Lung (tissue), 12 donors: ENCODE data around the gene PHYHIPL. TPM values are rescaled to one million over a fixed set of nuclear protein-coding genes. Genes with fewer than 3 reads are reported as not detected.

ENCODE experiments used
- ATAC-seq: fragments of 200-7000 bp; cut with Tn5 transposase; one replicate; pipeline ENCODE4 v1.9.1; 2020; ENCODE audit warnings: moderate number of reproducible peaks; ENCODE audit not compliant: insufficient read depth, low FRiP score
- DNase-seq, 3 donors: peaks; one replicate each; pipeline ENCODE4 v3.0.0-alpha.2; 2013 to 2017
- H3K27ac ChIP-seq, 2 donors: one replicate each; pipeline ENCODE4 v1.5.1; 2013; ENCODE audit warnings: mild to moderate bottlenecking in 2 of 2, moderate library complexity in 2 of 2, control low read depth in 1 of 2, inconsistent platforms in 1 of 2, low read depth in 1 of 2, low read length in 1 of 2
- H3K27me3 ChIP-seq, 3 donors: one replicate each; pipeline ENCODE4 v1.5.1; 2013; ENCODE audit warnings: low read length in 2 of 3; ENCODE audit not compliant: control insufficient read depth in 3 of 3, insufficient read depth in 3 of 3
- H3K36me3 ChIP-seq, 4 donors: one replicate each; pipeline ENCODE4 v1.5.1; 2013; ENCODE audit warnings: low read length in 4 of 4, mild to moderate bottlenecking in 1 of 4, moderate library complexity in 1 of 4; ENCODE audit not compliant: control insufficient read depth in 4 of 4, insufficient read depth in 4 of 4
- H3K4me1 ChIP-seq, 5 donors: one replicate each; pipeline ENCODE4 v1.5.1; 2013; ENCODE audit warnings: low read length in 5 of 5, mild to moderate bottlenecking in 2 of 5, moderate library complexity in 1 of 5; ENCODE audit not compliant: control insufficient read depth in 5 of 5, insufficient read depth in 5 of 5
- H3K4me3 ChIP-seq: one replicate; pipeline ENCODE4 v1.5.1; 2013; ENCODE audit warnings: mild to moderate bottlenecking, control low read depth, moderate library complexity
- H3K9ac ChIP-seq, 2 donors: one replicate each; pipeline ENCODE4 v1.5.1; 2013; ENCODE audit warnings: low read length in 2 of 2, control low read depth in 1 of 2; ENCODE audit not compliant: insufficient read depth in 1 of 2
- H3K9me3 ChIP-seq, 4 donors: one replicate each; pipeline ENCODE4 v1.5.1; 2013; ENCODE audit warnings: low read length in 3 of 4, mild to moderate bottlenecking in 1 of 4, moderate library complexity in 1 of 4; ENCODE audit not compliant: control insufficient read depth in 4 of 4, insufficient read depth in 3 of 4
- WGBS, 2 donors: extraction: QIAGEN DNeasy Blood & Tissue Kit; methylation state at CpG; one replicate each; pipeline ENCODE4 v1.1.7; 2013; 5-methylcytosine and 5-hydroxymethylcytosine counted together
- polyA plus RNA-seq, 2 donors: library from polyadenylated mRNA; stranded (reverse); fragments of 200-250 nt; gene quantifications; one replicate each; pipeline ENCODE4 v1.2.1, GENCODE V29; 2013
- total RNA-seq, 2 donors: library from RNA; depleted of rRNA in 1 of 2; stranded (reverse); fragments of >200 nt in 1 of 2; gene quantifications; one replicate each; pipeline ENCODE4 v1.2.1, GENCODE V29; 2014 to 2021
- TF ChIP-seq, protein P1 (sequence below): IDR thresholded peaks from 2 replicates; pipeline ENCODE4 v1.5.1; 2012; ENCODE audit warnings: mild to moderate bottlenecking; ENCODE audit errors: control extremely low read depth, extremely low read depth
- donor health status: control.
- donor health status: control.
- donor health status: Bipolar disorder and iron deficiency.
- donor health status: healthy.
- donor health status: DM: yes; HTN: yes; CAD: no.

PHYHIPL gene
- total and polyA plus RNA-seq, 4 donors: 0.02 to 0.25 (median 0.08) TPM

GRCh38 chr10:59129867-59130266, 46.6 kb upstream of the PHYHIPL start:
- DNase-seq: no peak
- Histone ChIP-seq H3K9me3 (no peaks in the 10 kb centered on the region), H3K27me3 (no peaks in the 10 kb centered on the region), H3K9ac (no peak overlapping the region), H3K4me1 (peaks cover 0 to 20% (median 0%) of the 10 kb centered on the region in 5 donors), H3K4me3 (no peak overlapping the region), H3K27ac (no peak overlapping the region), H3K36me3 (no peaks in the 10 kb centered on the region)
- no peak for ATAC-seq
- TF ChIP-seq, protein P1, sequence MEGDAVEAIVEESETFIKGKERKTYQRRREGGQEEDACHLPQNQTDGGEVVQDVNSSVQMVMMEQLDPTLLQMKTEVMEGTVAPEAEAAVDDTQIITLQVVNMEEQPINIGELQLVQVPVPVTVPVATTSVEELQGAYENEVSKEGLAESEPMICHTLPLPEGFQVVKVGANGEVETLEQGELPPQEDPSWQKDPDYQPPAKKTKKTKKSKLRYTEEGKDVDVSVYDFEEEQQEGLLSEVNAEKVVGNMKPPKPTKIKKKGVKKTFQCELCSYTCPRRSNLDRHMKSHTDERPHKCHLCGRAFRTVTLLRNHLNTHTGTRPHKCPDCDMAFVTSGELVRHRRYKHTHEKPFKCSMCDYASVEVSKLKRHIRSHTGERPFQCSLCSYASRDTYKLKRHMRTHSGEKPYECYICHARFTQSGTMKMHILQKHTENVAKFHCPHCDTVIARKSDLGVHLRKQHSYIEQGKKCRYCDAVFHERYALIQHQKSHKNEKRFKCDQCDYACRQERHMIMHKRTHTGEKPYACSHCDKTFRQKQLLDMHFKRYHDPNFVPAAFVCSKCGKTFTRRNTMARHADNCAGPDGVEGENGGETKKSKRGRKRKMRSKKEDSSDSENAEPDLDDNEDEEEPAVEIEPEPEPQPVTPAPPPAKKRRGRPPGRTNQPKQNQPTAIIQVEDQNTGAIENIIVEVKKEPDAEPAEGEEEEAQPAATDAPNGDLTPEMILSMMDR: no peak

DNA sequence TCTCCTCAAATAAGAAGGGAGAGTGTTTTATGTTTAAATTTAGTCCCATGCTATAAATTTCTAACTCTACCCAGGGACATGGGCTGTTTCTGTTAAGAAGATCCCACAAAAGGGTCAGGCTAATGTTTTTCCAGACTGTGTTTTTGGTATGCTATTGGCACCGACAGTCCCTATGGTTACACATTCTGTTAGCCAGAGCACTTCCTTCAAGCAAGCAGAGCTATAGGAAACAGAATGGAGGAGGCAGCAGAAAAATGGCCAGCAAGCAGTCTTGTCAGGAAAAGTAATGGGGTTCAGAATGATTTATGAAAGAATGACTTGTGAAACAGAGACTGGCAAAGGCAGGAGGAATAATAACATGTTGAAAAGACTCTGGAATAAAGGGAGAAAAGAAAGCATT, 44.8 kb upstream of the PHYHIPL start:
- DNase-seq: peak in 1 of 3 donors; percentile 4
- no peaks in the 10 kb centered on the region for H3K36me3 ChIP-seq
- H3K9ac ChIP-seq: no peak overlapping the region
- no peaks in the 10 kb centered on the region for H3K9me3 ChIP-seq
- H3K4me3 ChIP-seq: no peak overlapping the region
- ATAC-seq: no peak
- H3K27ac ChIP-seq: no peak overlapping the region
- 20 to 27% methylated on average over 1 of the region's 1 CpG for WGBS, 2 donors
- TF ChIP-seq, protein P1: no peak
- no peaks in the 10 kb centered on the region for H3K27me3 ChIP-seq
- H3K4me1 ChIP-seq: peaks cover 0 to 8% (median 0%) of the 10 kb centered on the region in 5 donors

DNA sequence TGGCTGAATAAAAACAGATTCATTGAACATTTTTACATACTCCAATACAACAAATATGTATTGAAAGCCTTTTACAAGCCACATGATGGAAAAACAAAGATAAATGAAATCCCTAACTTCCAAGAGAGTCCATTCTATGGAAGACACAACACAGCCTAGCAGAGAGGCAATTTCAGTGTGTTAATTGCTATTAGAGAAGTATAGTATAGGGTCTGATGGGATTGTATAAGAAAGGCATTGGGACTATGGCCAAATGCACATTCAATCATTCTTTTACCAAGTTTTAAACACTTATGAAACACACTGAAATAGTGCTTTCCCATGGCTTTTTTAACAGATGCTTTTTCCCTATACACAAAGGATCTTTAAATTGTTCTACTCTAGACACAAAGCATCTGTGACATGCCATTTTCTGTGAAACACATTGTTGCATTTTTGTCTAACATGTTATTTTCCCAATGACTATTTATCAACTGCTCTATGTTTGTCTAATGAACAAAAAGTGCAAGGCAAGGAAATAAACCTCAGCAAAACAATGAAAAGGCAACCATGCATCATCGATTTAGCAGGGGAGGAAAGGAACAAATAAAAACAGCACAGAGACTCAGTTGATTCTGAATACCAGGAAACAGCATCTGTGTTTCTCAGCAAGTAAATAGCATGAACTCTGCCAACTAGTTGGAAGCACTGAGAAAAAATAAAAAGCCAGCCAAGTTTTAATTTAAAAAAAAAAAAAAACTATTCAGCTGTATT, 42.4 kb upstream of the PHYHIPL start:
- no peaks in the 10 kb centered on the region for H3K27me3 ChIP-seq
- no peaks in the 10 kb centered on the region for H3K36me3 ChIP-seq
- no peak overlapping the region for H3K9ac ChIP-seq
- no peaks in the 10 kb centered on the region for H3K9me3 ChIP-seq
- ATAC-seq (no peak), DNase-seq (peak in 2 of 3 donors; percentile 41 to 45)
- TF ChIP-seq, protein P1: no peak
- H3K4me1 ChIP-seq: peaks cover 0 to 8% (median 0%) of the 10 kb centered on the region in 5 donors
- no peak overlapping the region for H3K27ac ChIP-seq
- WGBS, 2 donors: 26 to 39% methylated on average over 1 of the region's 1 CpG
- no peak overlapping the region for H3K4me3 ChIP-seq

DNA sequence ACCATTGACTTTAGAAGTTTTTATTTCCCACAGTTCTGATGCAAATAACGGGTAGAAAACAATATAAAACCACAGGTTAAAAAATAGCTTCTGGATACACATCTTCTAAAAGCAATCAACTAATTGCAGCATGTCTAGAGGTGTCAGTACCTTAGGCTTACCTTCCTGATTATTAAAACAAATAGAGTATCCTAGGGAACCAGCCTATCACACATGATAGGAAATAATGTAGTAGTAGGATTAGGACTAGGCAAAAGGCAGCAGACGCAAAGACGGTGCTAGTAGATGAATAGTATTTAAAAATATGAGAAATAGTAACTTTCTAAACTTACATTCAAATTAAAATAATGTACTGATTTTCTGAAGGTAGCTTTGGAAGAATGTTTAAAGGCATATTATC, 41.7 kb upstream of the PHYHIPL start:
- no peak for ATAC-seq
- TF ChIP-seq, protein P1: no peak
- WGBS, 2 donors: 87% methylated on average over 3 of the region's 3 CpGs

More for the DNA sequence above, 41.7 kb upstream of the PHYHIPL start:
- H3K9ac ChIP-seq: no peak overlapping the region
- DNase-seq: no peak
- H3K27ac ChIP-seq: no peak overlapping the region
- H3K4me3 ChIP-seq: no peak overlapping the region
- H3K9me3 ChIP-seq: no peaks in the 10 kb centered on the region
- H3K27me3 ChIP-seq: no peaks in the 10 kb centered on the region
- no peaks in the 10 kb centered on the region for H3K36me3 ChIP-seq
- H3K4me1 ChIP-seq: peaks cover 0 to 8% (median 0%) of the 10 kb centered on the region in 5 donors
